ENCODE measurements around the gene CCDC91.

CCDC91 gene

DNA sequence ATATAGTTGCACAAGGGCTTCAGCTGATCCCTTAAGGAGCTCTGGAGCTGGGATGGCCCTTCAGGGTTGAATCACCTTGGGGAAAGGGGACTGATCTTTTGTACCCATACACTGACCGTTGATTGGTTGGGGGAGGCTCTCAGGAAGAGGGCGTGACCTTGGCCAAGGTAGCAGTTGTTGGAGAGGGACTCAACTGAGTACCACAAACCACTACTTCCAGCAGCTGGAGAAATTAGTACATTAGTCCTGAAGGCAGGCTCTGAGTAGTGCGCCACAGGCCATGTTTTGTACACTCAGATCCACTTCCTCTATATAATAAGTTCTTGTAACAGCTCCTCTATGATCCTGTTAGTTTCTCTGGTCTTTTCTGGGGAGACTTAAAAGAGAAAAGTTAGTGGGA is 317.6 kb downstream of the CCDC91 start:
- Histone ChIP-seq H3K9ac (ENCODE audit: low read length) (no peak overlapping the region), H3K4me1 (ENCODE audit: insufficient read depth, low read length) (no peaks in the 10 kb centered on the region), H3K9me3 (ENCODE audit: low read length) (no peaks in the 10 kb centered on the region), H3K27me3 (ENCODE audit: control insufficient read depth in 1 of 2, insufficient read depth in 2 of 2, low read length in 2 of 2) (no peaks in the 10 kb centered on the region), H3K36me3 (ENCODE audit: insufficient read depth, low read length) (no peaks in the 10 kb centered on the region), H3K4me3 (ENCODE audit: low read depth in 1 of 2, low read length in 2 of 2) (no peak overlapping the region), H3K27ac (ENCODE audit: low read depth, low read length) (no peak overlapping the region)

- Histone ChIP-seq H3K27me3 (ENCODE audit: control insufficient read depth in 1 of 2, insufficient read depth in 2 of 2, low read length in 2 of 2) (no peaks in the 10 kb centered on the region), H3K9me3 (ENCODE audit: low read length) (no peaks in the 10 kb centered on the region), H3K27ac (ENCODE audit: low read depth, low read length) (no peak overlapping the region), H3K36me3 (ENCODE audit: insufficient read depth, low read length) (no peaks in the 10 kb centered on the region), H3K9ac (ENCODE audit: low read length) (no peak overlapping the region), H3K4me1 (ENCODE audit: insufficient read depth, low read length) (no peaks in the 10 kb centered on the region), H3K4me3 (ENCODE audit: low read depth in 1 of 2, low read length in 2 of 2) (no peak overlapping the region)
These were observed 322.1 kb downstream of the CCDC91 start for GRCh38 chr12:28512406-28512805.

- Histone ChIP-seq H3K9ac (ENCODE audit: low read length) (no peak overlapping the region), H3K36me3 (ENCODE audit: insufficient read depth, low read length) (no peaks in the 10 kb centered on the region), H3K27me3 (ENCODE audit: control insufficient read depth in 1 of 2, insufficient read depth in 2 of 2, low read length in 2 of 2) (no peaks in the 10 kb centered on the region), H3K4me3 (ENCODE audit: low read depth in 1 of 2, low read length in 2 of 2) (no peak overlapping the region), H3K4me1 (ENCODE audit: insufficient read depth, low read length) (no peaks in the 10 kb centered on the region), H3K9me3 (ENCODE audit: low read length) (no peaks in the 10 kb centered on the region), H3K27ac (ENCODE audit: low read depth, low read length) (no peak overlapping the region)
These were observed 322.6 kb downstream of the CCDC91 start for GRCh38 chr12:28512876-28513275.

GRCh38 chr12:28513983-28514382 is 323.7 kb downstream of the CCDC91 start:
- H3K4me1 ChIP-seq (ENCODE audit: insufficient read depth, low read length) = no peaks in the 10 kb centered on the region
- no peak overlapping the region for H3K27ac ChIP-seq (ENCODE audit: low read depth, low read length)
- H3K9ac ChIP-seq (ENCODE audit: low read length) = no peak overlapping the region
- H3K36me3 ChIP-seq (ENCODE audit: insufficient read depth, low read length) = no peaks in the 10 kb centered on the region
- H3K27me3 ChIP-seq (ENCODE audit: control insufficient read depth in 1 of 2, insufficient read depth in 2 of 2, low read length in 2 of 2) = no peaks in the 10 kb centered on the region
- no peak overlapping the region for H3K4me3 ChIP-seq (ENCODE audit: low read depth in 1 of 2, low read length in 2 of 2)
- H3K9me3 ChIP-seq (ENCODE audit: low read length) = no peaks in the 10 kb centered on the region

DNA sequence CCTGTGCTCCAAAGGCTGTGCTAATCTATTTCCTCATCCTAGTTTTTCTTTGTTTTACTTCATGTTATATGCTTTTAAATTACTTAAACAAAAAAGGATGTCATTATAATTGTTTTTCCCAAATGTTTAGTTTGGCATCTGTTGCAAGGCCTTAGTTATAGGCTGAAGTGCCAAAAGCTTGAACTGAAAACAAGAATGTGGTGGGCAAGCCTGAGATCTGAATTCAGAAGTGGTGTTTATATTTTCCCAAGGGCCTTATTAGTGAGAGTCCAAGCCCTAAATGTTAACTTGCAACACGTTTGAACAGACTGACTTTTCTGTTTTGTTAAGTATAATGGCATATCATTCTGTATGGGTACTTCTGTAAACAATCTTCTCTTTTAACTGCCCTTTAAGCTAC is 326.8 kb downstream of the CCDC91 start:
- Histone ChIP-seq H3K36me3 (ENCODE audit: insufficient read depth, low read length) (no peaks in the 10 kb centered on the region), H3K27me3 (ENCODE audit: control insufficient read depth in 1 of 2, insufficient read depth in 2 of 2, low read length in 2 of 2) (no peaks in the 10 kb centered on the region), H3K27ac (ENCODE audit: low read depth, low read length) (no peak overlapping the region), H3K9me3 (ENCODE audit: low read length) (no peaks in the 10 kb centered on the region), H3K4me1 (ENCODE audit: insufficient read depth, low read length) (no peaks in the 10 kb centered on the region), H3K9ac (ENCODE audit: low read length) (no peak overlapping the region), H3K4me3 (ENCODE audit: low read depth in 1 of 2, low read length in 2 of 2) (no peak overlapping the region)

DNA sequence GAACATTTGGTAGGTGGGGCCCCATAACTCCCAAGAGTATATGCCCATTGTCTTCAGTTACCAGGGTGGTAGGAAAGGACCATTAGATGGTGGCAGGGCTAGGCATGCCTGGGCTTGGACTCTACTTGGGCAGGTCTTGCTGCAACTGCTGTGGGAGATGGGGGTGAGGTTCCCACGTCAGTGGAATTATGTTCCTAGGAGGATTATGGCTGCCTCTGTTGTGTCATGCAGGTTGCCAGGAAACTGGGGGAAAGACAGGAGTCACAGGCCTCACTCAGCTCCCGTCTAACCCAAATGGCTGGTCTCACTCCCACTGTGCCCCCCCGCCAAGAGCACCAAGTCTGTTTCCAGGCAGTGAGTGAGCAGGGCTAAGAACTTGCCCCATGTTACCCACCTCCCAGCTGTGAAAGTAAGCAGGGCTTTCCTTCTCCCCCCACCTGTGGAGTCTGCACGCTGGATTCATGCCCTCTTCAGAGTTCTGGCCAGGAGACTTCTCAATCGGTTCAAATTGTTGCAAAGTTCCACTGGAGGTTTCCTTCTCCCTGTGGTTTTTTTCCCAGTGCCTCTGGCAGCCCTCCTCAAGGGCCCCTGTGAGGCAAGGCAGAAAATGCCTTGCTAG is 337.5 kb downstream of the CCDC91 start:
- Histone ChIP-seq H3K27ac (ENCODE audit: low read depth, low read length) (no peak overlapping the region), H3K9me3 (ENCODE audit: low read length) (no peaks in the 10 kb centered on the region), H3K4me3 (ENCODE audit: low read depth in 1 of 2, low read length in 2 of 2) (no peak overlapping the region), H3K27me3 (ENCODE audit: control insufficient read depth in 1 of 2, insufficient read depth in 2 of 2, low read length in 2 of 2) (no peaks in the 10 kb centered on the region), H3K4me1 (ENCODE audit: insufficient read depth, low read length) (no peaks in the 10 kb centered on the region), H3K9ac (ENCODE audit: low read length) (no peak overlapping the region), H3K36me3 (ENCODE audit: insufficient read depth, low read length) (no peaks in the 10 kb centered on the region)

- H3K4me1 ChIP-seq (ENCODE audit: insufficient read depth, low read length) = peaks cover 11% of the 10 kb centered on the region
- no peaks in the 10 kb centered on the region for H3K27me3 ChIP-seq (ENCODE audit: control insufficient read depth in 1 of 2, insufficient read depth in 2 of 2, low read length in 2 of 2)
- H3K36me3 ChIP-seq (ENCODE audit: insufficient read depth, low read length) = no peaks in the 10 kb centered on the region
- H3K4me3 ChIP-seq (ENCODE audit: low read depth in 1 of 2, low read length in 2 of 2) = no peak overlapping the region
- no peaks in the 10 kb centered on the region for H3K9me3 ChIP-seq (ENCODE audit: low read length)
- H3K27ac ChIP-seq (ENCODE audit: low read depth, low read length) = no peak overlapping the region
- H3K9ac ChIP-seq (ENCODE audit: low read length) = no peak overlapping the region
These were observed 345.0 kb downstream of the CCDC91 start for GRCh38 chr12:28535216-28535615.

GRCh38 chr12:28536088-28536487 is 345.8 kb downstream of the CCDC91 start:
- H3K27me3 ChIP-seq (ENCODE audit: control insufficient read depth in 1 of 2, insufficient read depth in 2 of 2, low read length in 2 of 2) = no peaks in the 10 kb centered on the region
- H3K4me1 ChIP-seq (ENCODE audit: insufficient read depth, low read length) = peaks cover 11% of the 10 kb centered on the region
- H3K9ac ChIP-seq (ENCODE audit: low read length) = no peak overlapping the region
- no peak overlapping the region for H3K27ac ChIP-seq (ENCODE audit: low read depth, low read length)
- H3K4me3 ChIP-seq (ENCODE audit: low read depth in 1 of 2, low read length in 2 of 2) = no peak overlapping the region
- H3K36me3 ChIP-seq (ENCODE audit: insufficient read depth, low read length) = no peaks in the 10 kb centered on the region
- no peaks in the 10 kb centered on the region for H3K9me3 ChIP-seq (ENCODE audit: low read length)

- Histone ChIP-seq H3K36me3 (ENCODE audit: insufficient read depth, low read length) (no peaks in the 10 kb centered on the region), H3K9ac (ENCODE audit: low read length) (no peak overlapping the region), H3K27me3 (ENCODE audit: control insufficient read depth in 1 of 2, insufficient read depth in 2 of 2, low read length in 2 of 2) (no peaks in the 10 kb centered on the region), H3K9me3 (ENCODE audit: low read length) (no peaks in the 10 kb centered on the region), H3K27ac (ENCODE audit: low read depth, low read length) (no peak overlapping the region), H3K4me1 (ENCODE audit: insufficient read depth, low read length) (peaks cover 11% of the 10 kb centered on the region), H3K4me3 (ENCODE audit: low read depth in 1 of 2, low read length in 2 of 2) (no peak overlapping the region)
These were observed 347.2 kb downstream of the CCDC91 start for GRCh38 chr12:28537474-28537873.

GRCh38 chr12:28539691-28540323 is 349.6 kb downstream of the CCDC91 start:
- H3K4me1 ChIP-seq (ENCODE audit: insufficient read depth, low read length) = peaks cover 11% of the 10 kb centered on the region
- no peaks in the 10 kb centered on the region for H3K9me3 ChIP-seq (ENCODE audit: low read length)
- no peak overlapping the region for H3K4me3 ChIP-seq (ENCODE audit: low read depth in 1 of 2, low read length in 2 of 2)
- H3K27me3 ChIP-seq (ENCODE audit: control insufficient read depth in 1 of 2, insufficient read depth in 2 of 2, low read length in 2 of 2) = no peaks in the 10 kb centered on the region
- H3K9ac ChIP-seq (ENCODE audit: low read length) = no peak overlapping the region
- H3K27ac ChIP-seq (ENCODE audit: low read depth, low read length) = no peak overlapping the region
- no peaks in the 10 kb centered on the region for H3K36me3 ChIP-seq (ENCODE audit: insufficient read depth, low read length)

DNA sequence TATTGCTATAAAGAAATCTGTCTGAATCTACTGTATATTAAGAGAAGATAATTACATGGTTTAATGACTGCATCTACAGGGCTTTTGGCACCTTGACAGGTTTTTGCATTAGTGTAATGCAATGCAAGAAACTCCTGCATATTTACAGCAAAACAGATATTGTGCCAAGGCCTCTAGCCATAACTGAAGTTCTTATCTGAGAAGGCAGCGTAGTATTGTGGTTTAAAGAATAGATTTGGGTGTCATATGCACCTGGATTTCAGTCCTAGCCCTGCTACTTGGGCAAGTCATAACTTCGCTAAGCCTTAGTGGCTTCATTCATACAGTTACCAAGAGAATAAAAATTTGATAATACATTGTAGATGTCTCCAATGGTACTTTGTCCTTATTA is 350.1 kb downstream of the CCDC91 start:
- Histone ChIP-seq H3K27ac (ENCODE audit: low read depth, low read length) (no peak overlapping the region), H3K4me1 (ENCODE audit: insufficient read depth, low read length) (peaks cover 11% of the 10 kb centered on the region), H3K9me3 (ENCODE audit: low read length) (no peaks in the 10 kb centered on the region)

More for the DNA sequence above, 350.1 kb downstream of the CCDC91 start:
- Histone ChIP-seq H3K27me3 (ENCODE audit: control insufficient read depth in 1 of 2, insufficient read depth in 2 of 2, low read length in 2 of 2) (no peaks in the 10 kb centered on the region), H3K4me3 (ENCODE audit: low read depth in 1 of 2, low read length in 2 of 2) (no peak overlapping the region), H3K36me3 (ENCODE audit: insufficient read depth, low read length) (no peaks in the 10 kb centered on the region), H3K9ac (ENCODE audit: low read length) (no peak overlapping the region)

All from muscle layer of colon (tissue), 2 donors.